Mesendoderm (in vitro differentiated cells): ENCODE results near the gene CC2D2A.

ENCODE experiments used
- DNase-seq: peaks from one replicate; pipeline ENCODE4 v3.0.0; 2013
- H2AK5ac ChIP-seq: 2 replicates; pipeline ENCODE4 v1.6.1; 2013; ENCODE audit warnings: low read length, inconsistent platforms
- H2BK120ac ChIP-seq: 2 replicates; pipeline ENCODE4 v1.6.1; 2013; ENCODE audit warnings: low read depth, mild to moderate bottlenecking, low read length, moderate library complexity, mixed read lengths
- H2BK15ac ChIP-seq: replicated peaks from 2 replicates; pipeline ENCODE4 v1.6.1; 2013; ENCODE audit warnings: low read depth, mild to moderate bottlenecking, moderate library complexity
- H2BK5ac ChIP-seq: 2 replicates; pipeline ENCODE4 v1.6.1; 2013; ENCODE audit warnings: low read length, inconsistent platforms
- H3K18ac ChIP-seq: 2 replicates; pipeline ENCODE4 v1.6.1; 2013; ENCODE audit warnings: mild to moderate bottlenecking, low read length, mixed read lengths
- H3K23ac ChIP-seq: one replicate; pipeline ENCODE4 v1.6.1; 2013; ENCODE audit warnings: low read length
- H3K27ac ChIP-seq: 2 replicates; pipeline ENCODE4 v1.5.1; 2013; ENCODE audit warnings: low read depth, mild to moderate bottlenecking, inconsistent platforms, low read length, moderate library complexity
- H3K27me3 ChIP-seq: 2 replicates; pipeline ENCODE4 v1.6.1; 2013; ENCODE audit warnings: low read length, control low read depth, mild to moderate bottlenecking, inconsistent platforms; ENCODE audit not compliant: insufficient read depth, poor library complexity
- H3K36me3 ChIP-seq: 2 replicates; pipeline ENCODE4 v1.6.1; 2013; ENCODE audit warnings: low read length, inconsistent platforms; ENCODE audit not compliant: control insufficient read depth, insufficient read depth
- H3K4ac ChIP-seq: one replicate; pipeline ENCODE4 v1.6.1; 2013; ENCODE audit warnings: low read depth, mild to moderate bottlenecking, low read length, moderate library complexity
- H3K4me1 ChIP-seq: 2 replicates; pipeline ENCODE4 v1.6.1; 2013; ENCODE audit warnings: low read depth, low read length, inconsistent platforms; ENCODE audit not compliant: control insufficient read depth
- H3K4me2 ChIP-seq: 2 replicates; pipeline ENCODE4 v1.6.1; 2013; ENCODE audit warnings: low read length
- H3K4me3 ChIP-seq: 2 replicates; pipeline ENCODE4 v1.5.1; 2013; ENCODE audit warnings: mild to moderate bottlenecking, low read length
- H3K56ac ChIP-seq: one replicate; pipeline ENCODE4 v1.6.1; 2013; ENCODE audit warnings: low read length
- H3K79me1 ChIP-seq: 2 replicates; pipeline ENCODE4 v1.6.1; 2013; ENCODE audit warnings: low read length, inconsistent platforms
- H3K79me2 ChIP-seq: 2 replicates; pipeline ENCODE4 v1.6.1; 2013; ENCODE audit warnings: mild to moderate bottlenecking, low read length; ENCODE audit not compliant: control insufficient read depth, insufficient read depth
- H3K9ac ChIP-seq: 2 replicates; pipeline ENCODE4 v1.6.1; 2013; ENCODE audit warnings: low read length, inconsistent platforms
- H4K5ac ChIP-seq: one replicate; pipeline ENCODE4 v1.6.1; 2013; ENCODE audit warnings: low read length
- H4K8ac ChIP-seq: one replicate; pipeline ENCODE4 v1.6.1; 2013; ENCODE audit warnings: low read depth, mild to moderate bottlenecking, control low read depth, low read length, moderate library complexity
- WGBS: extraction: QIAGEN DNeasy Blood & Tissue Kit; methylation state at CpG from one replicate; pipeline ENCODE4 v1.1.7; 2013; ENCODE audit warnings: low lambda C conversion rate, missing lambda C conversion rate; ENCODE audit not compliant: insufficient coverage; ENCODE audit errors: extremely low coverage; 5-methylcytosine and 5-hydroxymethylcytosine counted together

CC2D2A gene

GRCh38 chr4:15536552-15537499, 67.1 kb downstream of the CC2D2A start:
- H2BK120ac ChIP-seq = no peak overlapping the region
- H3K4me2 ChIP-seq = no peak overlapping the region
- H3K4me3 ChIP-seq = no peak overlapping the region
- H4K5ac ChIP-seq = no peak overlapping the region
- no peak overlapping the region for H3K9ac ChIP-seq
- H3K27me3 ChIP-seq = no peaks in the 10 kb centered on the region
- no CpG with 5 or more reads among the region's 7 CpGs for WGBS
- H3K79me1 ChIP-seq = no peaks in the 10 kb centered on the region
- H3K27ac ChIP-seq = no peak overlapping the region
- H3K36me3 ChIP-seq = no peaks in the 10 kb centered on the region
- no peak for DNase-seq
- no peak overlapping the region for H3K4ac ChIP-seq
- peaks cover 2% of the 10 kb centered on the region for H3K4me1 ChIP-seq
- H2BK5ac ChIP-seq = no peak overlapping the region
- H4K8ac ChIP-seq = no peak overlapping the region
- no peak overlapping the region for H3K23ac ChIP-seq
- H2AK5ac ChIP-seq = no peak overlapping the region
- no peaks in the 10 kb centered on the region for H3K79me2 ChIP-seq
- H2BK15ac ChIP-seq = no peak overlapping the region
- no peak overlapping the region for H3K18ac ChIP-seq
- no peak overlapping the region for H3K56ac ChIP-seq

- DNase-seq = no peak
- Histone ChIP-seq H3K18ac (no peak overlapping the region), H3K4me3 (no peak overlapping the region), H3K4ac (no peak overlapping the region), H3K23ac (no peak overlapping the region), H3K4me2 (no peak overlapping the region), H3K4me1 (no peaks in the 10 kb centered on the region), H3K27ac (no peak overlapping the region), H4K5ac (no peak overlapping the region), H2BK5ac (no peak overlapping the region), H3K79me1 (no peaks in the 10 kb centered on the region), H3K56ac (no peak overlapping the region), H2BK15ac (no peak overlapping the region), H3K27me3 (no peaks in the 10 kb centered on the region), H3K79me2 (no peaks in the 10 kb centered on the region), H2AK5ac (no peak overlapping the region), H3K36me3 (no peaks in the 10 kb centered on the region), H3K9ac (no peak overlapping the region), H4K8ac (no peak overlapping the region), H2BK120ac (no peak overlapping the region)
- WGBS = no CpG with 5 or more reads among the region's 5 CpGs
These were observed 72.3 kb downstream of the CC2D2A start for GRCh38 chr4:15541941-15542340.

- H3K27me3 ChIP-seq = no peaks in the 10 kb centered on the region
- H3K79me1 ChIP-seq = no peaks in the 10 kb centered on the region
- no peak overlapping the region for H4K5ac ChIP-seq
- WGBS = no CpG with 5 or more reads among the region's 7 CpGs
- H2AK5ac ChIP-seq = no peak overlapping the region
- no peaks in the 10 kb centered on the region for H3K36me3 ChIP-seq
- H4K8ac ChIP-seq = no peak overlapping the region
- H2BK5ac ChIP-seq = no peak overlapping the region
- no peak overlapping the region for H3K27ac ChIP-seq
- H3K23ac ChIP-seq = no peak overlapping the region
- H3K56ac ChIP-seq = no peak overlapping the region
- DNase-seq = no peak
- no peaks in the 10 kb centered on the region for H3K79me2 ChIP-seq
- H3K4me3 ChIP-seq = no peak overlapping the region
- no peak overlapping the region for H3K18ac ChIP-seq
- no peak overlapping the region for H3K4ac ChIP-seq
- H3K4me1 ChIP-seq = no peaks in the 10 kb centered on the region
- no peak overlapping the region for H2BK120ac ChIP-seq
- no peak overlapping the region for H2BK15ac ChIP-seq
- no peak overlapping the region for H3K4me2 ChIP-seq
- H3K9ac ChIP-seq = no peak overlapping the region
These were observed 73.1 kb downstream of the CC2D2A start for GRCh38 chr4:15542760-15543159.

GRCh38 chr4:15543537-15544247, 74.0 kb downstream of the CC2D2A start:
- H3K9ac ChIP-seq = no peak overlapping the region
- H3K27ac ChIP-seq = no peak overlapping the region
- H3K79me1 ChIP-seq = no peaks in the 10 kb centered on the region
- no peak overlapping the region for H2BK15ac ChIP-seq
- no peak overlapping the region for H4K8ac ChIP-seq
- H3K4ac ChIP-seq = no peak overlapping the region
- no CpG with 5 or more reads among the region's 6 CpGs for WGBS
- H2AK5ac ChIP-seq = no peak overlapping the region
- H3K36me3 ChIP-seq = no peaks in the 10 kb centered on the region
- no peak overlapping the region for H3K4me3 ChIP-seq
- H3K27me3 ChIP-seq = no peaks in the 10 kb centered on the region
- no peaks in the 10 kb centered on the region for H3K4me1 ChIP-seq
- no peak overlapping the region for H3K23ac ChIP-seq
- no peak for DNase-seq
- H3K4me2 ChIP-seq = no peak overlapping the region
- no peak overlapping the region for H3K56ac ChIP-seq
- no peaks in the 10 kb centered on the region for H3K79me2 ChIP-seq
- H2BK120ac ChIP-seq = no peak overlapping the region
- no peak overlapping the region for H4K5ac ChIP-seq
- no peak overlapping the region for H2BK5ac ChIP-seq
- H3K18ac ChIP-seq = no peak overlapping the region

- H3K79me2 ChIP-seq = no peaks in the 10 kb centered on the region
- no peaks in the 10 kb centered on the region for H3K4me1 ChIP-seq
- no peak overlapping the region for H3K4me3 ChIP-seq
- no CpG with 5 or more reads among the region's 1 CpG for WGBS
- H2AK5ac ChIP-seq = no peak overlapping the region
- H3K9ac ChIP-seq = no peak overlapping the region
- no peaks in the 10 kb centered on the region for H3K36me3 ChIP-seq
- no peak overlapping the region for H3K18ac ChIP-seq
- H4K5ac ChIP-seq = no peak overlapping the region
- H2BK120ac ChIP-seq = no peak overlapping the region
- DNase-seq = peak; percentile 15
- H3K56ac ChIP-seq = no peak overlapping the region
- H2BK5ac ChIP-seq = no peak overlapping the region
- H4K8ac ChIP-seq = no peak overlapping the region
- no peaks in the 10 kb centered on the region for H3K79me1 ChIP-seq
- no peaks in the 10 kb centered on the region for H3K27me3 ChIP-seq
- no peak overlapping the region for H2BK15ac ChIP-seq
- H3K4me2 ChIP-seq = no peak overlapping the region
- no peak overlapping the region for H3K23ac ChIP-seq
- H3K4ac ChIP-seq = no peak overlapping the region
- no peak overlapping the region for H3K27ac ChIP-seq
These were observed 74.6 kb downstream of the CC2D2A start for GRCh38 chr4:15544248-15544729.
